Measurements from ENCODE around the gene TRMT11. TPM values are rescaled to one million over a fixed set of nuclear protein-coding genes. Genes with fewer than 3 reads are reported as not detected.
A peak's percentile ranks its signal among the peaks of the same experiment; 100 is the strongest.

TRMT11 gene
- total and polyA plus RNA-seq, 9 of the 15 experiments (the other 6 are each of a cell fraction or from before 2014, with no cell fraction given): 38.8 to 88.0 (median 59.8) TPM

- no peak for TF ChIP-seq SAP30 (IDR thresholded peaks at IDR 0.05; ENCODE audit: borderline replicate concordance, insufficient read depth, low read depth, low read length, poor library complexity, severe bottlenecking)
- TF ChIP-seq SAFB2 (IDR thresholded peaks at IDR 0.05; ENCODE audit: borderline replicate concordance, low read depth, low read length, severe bottlenecking): no peak
- no peak for TF ChIP-seq SMAD1 (IDR thresholded peaks at IDR 0.05; ENCODE audit: low read depth, low read length, partially characterized antibody)
- no peak for TF ChIP-seq ZNF12 (CRISPR knock-in tag; IDR thresholded peaks at IDR 0.05)
- TF ChIP-seq ZNF224 (CRISPR knock-in tag; IDR thresholded peaks at IDR 0.05): no peak
- TF ChIP-seq TAL1 (IDR thresholded peaks at IDR 0.05): peak; percentile 37; the same call in 1 of the 2 replicates
- TF ChIP-seq RBM39 (optimal IDR thresholded peaks at IDR 0.05; ENCODE audit: low read depth, low read length): no peak
- TF ChIP-seq, protein P1, sequence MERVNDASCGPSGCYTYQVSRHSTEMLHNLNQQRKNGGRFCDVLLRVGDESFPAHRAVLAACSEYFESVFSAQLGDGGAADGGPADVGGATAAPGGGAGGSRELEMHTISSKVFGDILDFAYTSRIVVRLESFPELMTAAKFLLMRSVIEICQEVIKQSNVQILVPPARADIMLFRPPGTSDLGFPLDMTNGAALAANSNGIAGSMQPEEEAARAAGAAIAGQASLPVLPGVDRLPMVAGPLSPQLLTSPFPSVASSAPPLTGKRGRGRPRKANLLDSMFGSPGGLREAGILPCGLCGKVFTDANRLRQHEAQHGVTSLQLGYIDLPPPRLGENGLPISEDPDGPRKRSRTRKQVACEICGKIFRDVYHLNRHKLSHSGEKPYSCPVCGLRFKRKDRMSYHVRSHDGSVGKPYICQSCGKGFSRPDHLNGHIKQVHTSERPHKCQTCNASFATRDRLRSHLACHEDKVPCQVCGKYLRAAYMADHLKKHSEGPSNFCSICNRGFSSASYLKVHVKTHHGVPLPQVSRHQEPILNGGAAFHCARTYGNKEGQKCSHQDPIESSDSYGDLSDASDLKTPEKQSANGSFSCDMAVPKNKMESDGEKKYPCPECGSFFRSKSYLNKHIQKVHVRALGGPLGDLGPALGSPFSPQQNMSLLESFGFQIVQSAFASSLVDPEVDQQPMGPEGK (CRISPR knock-in tag; IDR thresholded peaks at IDR 0.05; ENCODE audit: borderline replicate concordance): no peak
- TF ChIP-seq PYGO2 (tag; IDR thresholded peaks at IDR 0.05): peak; percentile 78
- no peak; the same call in 1 of the 2 replicates for TF ChIP-seq NR2C1 (IDR thresholded peaks at IDR 0.05)
- TF ChIP-seq NR2C1 (tag; IDR thresholded peaks at IDR 0.05): 0 out of 2 replicates have a peak, but pooled peaks have one; percentile 21
- no peak for TF ChIP-seq ZNF699 (CRISPR knock-in tag; IDR thresholded peaks at IDR 0.05; ENCODE audit: insufficient replicate concordance)
- TF ChIP-seq CLOCK (CRISPR knock-in tag; IDR thresholded peaks at IDR 0.05; ENCODE audit: borderline replicate concordance): 0 out of 2 replicates have a peak, but pooled peaks have one; percentile 51
- no peak; the same call in 1 of the 2 replicates for TF ChIP-seq ZNF263 (CRISPR knock-in tag; IDR thresholded peaks at IDR 0.05; ENCODE audit: borderline replicate concordance)
- TF ChIP-seq NELFE (IDR thresholded peaks at IDR 0.05; ENCODE audit: insufficient read depth, insufficient read length): no peak
- no peak for TF ChIP-seq KAT8 (IDR thresholded peaks at IDR 0.05; ENCODE audit: low read depth)
- TF ChIP-seq ZNF324 (CRISPR knock-in tag; IDR thresholded peaks at IDR 0.05): no peak
- TF ChIP-seq, protein P2, sequence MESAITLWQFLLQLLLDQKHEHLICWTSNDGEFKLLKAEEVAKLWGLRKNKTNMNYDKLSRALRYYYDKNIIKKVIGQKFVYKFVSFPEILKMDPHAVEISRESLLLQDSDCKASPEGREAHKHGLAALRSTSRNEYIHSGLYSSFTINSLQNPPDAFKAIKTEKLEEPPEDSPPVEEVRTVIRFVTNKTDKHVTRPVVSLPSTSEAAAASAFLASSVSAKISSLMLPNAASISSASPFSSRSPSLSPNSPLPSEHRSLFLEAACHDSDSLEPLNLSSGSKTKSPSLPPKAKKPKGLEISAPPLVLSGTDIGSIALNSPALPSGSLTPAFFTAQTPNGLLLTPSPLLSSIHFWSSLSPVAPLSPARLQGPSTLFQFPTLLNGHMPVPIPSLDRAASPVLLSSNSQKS (CRISPR knock-in tag; IDR thresholded peaks at IDR 0.05): no peak
- no peak for TF ChIP-seq RFX5 (IDR thresholded peaks at IDR 0.05; ENCODE audit: low read depth, low read length)
- no peak for TF ChIP-seq TBP (optimal IDR thresholded peaks at IDR 0.05; ENCODE audit: low read depth, low read length)
- TF ChIP-seq KLF13 (tag; IDR thresholded peaks at IDR 0.05; ENCODE audit: borderline replicate concordance, low read depth): no peak
Observed at GRCh38 chr6:126054258-126054702, 67.9 kb downstream of the TRMT11 start (continued).

Measured in K562 (cell line).